ENCODE results near the gene EIF1.
"Not testable (repeated sequence)": the region's sequence is repeated elsewhere in the genome, so short reads cannot be mapped to it uniquely, and the experiment has no call there.

EIF1 gene

GRCh38 chr17:41678907-41679739, 9.6 kb upstream of the EIF1 start:
- no peak for DNase-seq (ENCODE audit: low read depth)

GRCh38 chr17:41679740-41680425, 8.8 kb upstream of the EIF1 start:
- DNase-seq (ENCODE audit: low read depth), result no peak

GRCh38 chr17:41680426-41681040, 8.2 kb upstream of the EIF1 start:
- DNase-seq (ENCODE audit: low read depth), result no peak

GRCh38 chr17:41681776-41682175, 6.9 kb upstream of the EIF1 start:
- no peak for DNase-seq (ENCODE audit: low read depth)

- no peak for DNase-seq (ENCODE audit: low read depth)
Measured at GRCh38 chr17:41682631-41683030, 6.1 kb upstream of the EIF1 start.

- no peak for DNase-seq (ENCODE audit: low read depth)
Measured at GRCh38 chr17:41683441-41684007, 5.2 kb upstream of the EIF1 start.

- no peak for DNase-seq (ENCODE audit: low read depth)
Measured at GRCh38 chr17:41684035-41684434, 4.7 kb upstream of the EIF1 start.

- DNase-seq (ENCODE audit: low read depth), result not testable (repeated sequence)
Measured at GRCh38 chr17:41685753-41686152, 2.9 kb upstream of the EIF1 start.

GRCh38 chr17:41686281-41686680, 2.4 kb upstream of the EIF1 start:
- no peak for DNase-seq (ENCODE audit: low read depth)

GRCh38 chr17:41687828-41688640, 651 bp upstream of the EIF1 start:
- peak; percentile 49 for DNase-seq (ENCODE audit: low read depth)

GRCh38 chr17:41689497-41690299, 1.0 kb downstream of the EIF1 start:
- no peak for DNase-seq (ENCODE audit: low read depth)

GRCh38 chr17:41690497-41690896, 1.8 kb downstream of the EIF1 start:
- no peak for DNase-seq (ENCODE audit: low read depth)

GRCh38 chr17:41691031-41691777, 2.5 kb downstream of the EIF1 start:
- DNase-seq (ENCODE audit: low read depth), result no peak

- DNase-seq (ENCODE audit: low read depth), result no peak
Measured at GRCh38 chr17:41692722-41693521, 4.2 kb downstream of the EIF1 start.

- DNase-seq (ENCODE audit: low read depth), result no peak
Measured at GRCh38 chr17:41695134-41695661, 6.5 kb downstream of the EIF1 start.

GRCh38 chr17:41695954-41696757, 7.5 kb downstream of the EIF1 start:
- DNase-seq (ENCODE audit: low read depth), result peak; percentile 55

- DNase-seq (ENCODE audit: low read depth), result no peak
Measured at GRCh38 chr17:41697122-41697962, 8.7 kb downstream of the EIF1 start.
